Tibial nerve (tissue), 4 donors: ENCODE data around the gene UNG.

ENCODE experiments used
- CTCF ChIP-seq, 5 experiments: fragments of 200-600 bp in 3 of 5; fragments of 450-650 bp in 2 of 5; sonication (generic) in 3 of 5; IDR thresholded peaks; one replicate each; pipeline ENCODE4 v1.5.1; 2016 to 2019; ENCODE audit warnings: antibody characterized with exemption in 5 of 5, mild to moderate bottlenecking in 3 of 5, moderate library complexity in 2 of 5
- EP300 ChIP-seq, 2 donors: sonication (generic); formaldehyde crosslinking; IDR thresholded peaks; one replicate each; pipeline ENCODE4 v1.6.1; 2017; ENCODE audit warnings: antibody characterized with exemption in 2 of 2, mild to moderate bottlenecking in 1 of 2
- POLR2A ChIP-seq, 2 donors: fragments of 450-650 bp; IDR thresholded peaks; one replicate each; pipeline ENCODE4 v1.6.1; 2017; ENCODE audit warnings: antibody characterized with exemption in 2 of 2, mild to moderate bottlenecking in 2 of 2, moderate library complexity in 2 of 2

DNA sequence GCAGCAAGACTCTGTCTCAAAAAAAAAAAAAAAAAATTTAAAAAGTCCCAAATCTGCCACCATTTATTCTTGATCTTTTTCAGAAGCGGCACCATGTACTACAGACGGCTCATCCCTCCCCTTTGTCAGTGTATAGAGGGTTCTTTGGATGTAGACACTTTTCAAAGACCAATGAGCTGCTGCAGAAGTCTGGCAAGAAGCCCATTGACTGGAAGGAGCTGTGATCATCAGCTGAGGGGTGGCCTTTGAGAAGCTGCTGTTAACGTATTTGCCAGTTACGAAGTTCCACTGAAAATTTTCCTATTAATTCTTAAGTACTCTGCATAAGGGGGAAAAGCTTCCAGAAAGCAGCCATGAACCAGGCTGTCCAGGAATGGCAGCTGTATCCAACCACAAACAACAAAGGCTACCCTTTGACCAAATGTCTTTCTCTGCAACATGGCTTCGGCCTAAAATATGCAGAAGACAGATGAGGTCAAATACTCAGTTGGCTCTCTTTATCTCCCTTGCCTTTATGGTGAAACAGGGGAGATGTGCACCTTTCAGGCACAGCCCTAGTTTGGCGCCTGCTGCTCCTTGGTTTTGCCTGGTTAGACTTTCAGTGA, 12.5 kb downstream of the UNG start:
- TF ChIP-seq CTCF (IDR thresholded peaks at IDR 0.05): no peak
- no peak for TF ChIP-seq POLR2A (IDR thresholded peaks at IDR 0.05)
- no peak for TF ChIP-seq EP300 (IDR thresholded peaks at IDR 0.05)
